ENCODE results near the gene CXCL1.

Gene CXCL1

DNA sequence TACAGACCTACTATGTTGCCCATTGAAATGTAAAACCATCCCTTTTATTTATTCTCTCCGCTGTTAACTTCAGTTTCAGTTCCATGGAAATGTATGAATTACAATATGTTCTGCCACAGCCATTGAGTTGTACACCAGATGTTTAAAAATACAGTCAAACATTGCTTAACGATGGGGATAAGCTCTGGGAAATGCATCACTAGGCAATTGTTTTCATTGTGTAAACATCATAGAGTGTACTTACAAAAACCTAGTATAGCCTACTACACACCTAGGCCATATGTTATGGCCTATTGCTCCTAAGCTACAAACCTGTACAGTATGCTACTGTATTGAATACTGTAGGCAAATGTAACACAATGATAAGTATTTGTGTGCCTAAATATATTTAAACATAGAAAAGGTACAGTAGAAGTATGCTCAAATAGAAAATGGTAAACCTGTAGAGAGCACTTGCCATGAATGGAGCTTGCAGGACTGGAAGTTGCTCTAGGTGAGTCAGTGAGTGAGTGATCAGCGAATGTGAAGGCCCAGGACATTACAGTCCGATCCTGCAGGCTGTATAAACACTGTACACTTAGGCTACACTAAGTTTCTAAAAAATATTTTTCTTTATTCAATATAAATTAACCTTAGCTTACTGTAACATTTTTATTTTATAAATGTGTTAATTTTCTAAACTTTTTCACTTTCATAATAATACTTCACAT lies 18.8 kb upstream of the CXCL1 start:
- H3K4me3 ChIP-seq (ENCODE audit: low read depth, low read length): no peak overlapping the region
- TF ChIP-seq, protein P1, sequence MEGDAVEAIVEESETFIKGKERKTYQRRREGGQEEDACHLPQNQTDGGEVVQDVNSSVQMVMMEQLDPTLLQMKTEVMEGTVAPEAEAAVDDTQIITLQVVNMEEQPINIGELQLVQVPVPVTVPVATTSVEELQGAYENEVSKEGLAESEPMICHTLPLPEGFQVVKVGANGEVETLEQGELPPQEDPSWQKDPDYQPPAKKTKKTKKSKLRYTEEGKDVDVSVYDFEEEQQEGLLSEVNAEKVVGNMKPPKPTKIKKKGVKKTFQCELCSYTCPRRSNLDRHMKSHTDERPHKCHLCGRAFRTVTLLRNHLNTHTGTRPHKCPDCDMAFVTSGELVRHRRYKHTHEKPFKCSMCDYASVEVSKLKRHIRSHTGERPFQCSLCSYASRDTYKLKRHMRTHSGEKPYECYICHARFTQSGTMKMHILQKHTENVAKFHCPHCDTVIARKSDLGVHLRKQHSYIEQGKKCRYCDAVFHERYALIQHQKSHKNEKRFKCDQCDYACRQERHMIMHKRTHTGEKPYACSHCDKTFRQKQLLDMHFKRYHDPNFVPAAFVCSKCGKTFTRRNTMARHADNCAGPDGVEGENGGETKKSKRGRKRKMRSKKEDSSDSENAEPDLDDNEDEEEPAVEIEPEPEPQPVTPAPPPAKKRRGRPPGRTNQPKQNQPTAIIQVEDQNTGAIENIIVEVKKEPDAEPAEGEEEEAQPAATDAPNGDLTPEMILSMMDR (conservative IDR thresholded peaks at IDR 0.05; ENCODE audit: low read depth, low read length): no peak
- DNase-seq (ENCODE audit: low read depth): no peak

DNA sequence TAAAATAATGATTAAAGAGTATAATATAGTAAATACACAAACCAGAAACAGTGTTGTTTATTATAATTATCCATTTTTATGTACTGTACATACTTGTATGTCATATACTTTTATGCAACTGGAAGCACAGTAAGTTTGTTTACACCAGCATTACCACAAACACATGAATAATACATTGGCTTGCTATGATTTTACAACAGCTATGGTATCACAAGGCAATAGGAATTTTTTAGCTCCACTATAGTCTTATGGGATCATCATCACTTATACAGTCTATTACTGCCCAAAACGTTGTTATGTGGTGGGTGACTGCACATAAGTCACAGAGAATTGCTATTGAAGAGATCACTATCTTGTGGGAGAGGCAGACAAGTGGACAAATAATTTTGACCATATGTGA lies 17.9 kb upstream of the CXCL1 start:
- DNase-seq (ENCODE audit: low read depth): no peak
- TF ChIP-seq, protein P1 (conservative IDR thresholded peaks at IDR 0.05; ENCODE audit: low read depth, low read length): no peak
- no peak overlapping the region for H3K4me3 ChIP-seq (ENCODE audit: low read depth, low read length)

DNA sequence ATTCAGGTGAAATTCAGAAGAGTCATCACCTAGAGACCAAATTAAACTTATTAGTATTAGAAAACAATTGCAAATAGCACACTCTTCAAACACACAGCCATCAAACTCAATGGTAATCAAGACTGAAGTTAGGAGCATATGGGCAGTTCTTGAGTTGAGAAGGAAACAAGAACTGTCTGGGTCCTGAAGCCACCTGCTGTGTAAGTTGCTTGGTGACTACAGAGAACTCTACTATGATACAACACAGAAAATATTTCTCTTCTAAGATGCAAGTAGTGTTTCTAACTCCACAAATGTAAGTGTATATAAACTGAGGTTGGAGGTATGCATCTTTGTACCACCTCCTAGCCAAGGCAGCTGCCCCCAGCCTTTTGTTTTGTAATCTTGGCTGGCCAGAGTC lies 16.4 kb upstream of the CXCL1 start:
- TF ChIP-seq, protein P1 (conservative IDR thresholded peaks at IDR 0.05; ENCODE audit: low read depth, low read length): no peak
- H3K4me3 ChIP-seq (ENCODE audit: low read depth, low read length): peak overlapping the region; percentile 44

DNA sequence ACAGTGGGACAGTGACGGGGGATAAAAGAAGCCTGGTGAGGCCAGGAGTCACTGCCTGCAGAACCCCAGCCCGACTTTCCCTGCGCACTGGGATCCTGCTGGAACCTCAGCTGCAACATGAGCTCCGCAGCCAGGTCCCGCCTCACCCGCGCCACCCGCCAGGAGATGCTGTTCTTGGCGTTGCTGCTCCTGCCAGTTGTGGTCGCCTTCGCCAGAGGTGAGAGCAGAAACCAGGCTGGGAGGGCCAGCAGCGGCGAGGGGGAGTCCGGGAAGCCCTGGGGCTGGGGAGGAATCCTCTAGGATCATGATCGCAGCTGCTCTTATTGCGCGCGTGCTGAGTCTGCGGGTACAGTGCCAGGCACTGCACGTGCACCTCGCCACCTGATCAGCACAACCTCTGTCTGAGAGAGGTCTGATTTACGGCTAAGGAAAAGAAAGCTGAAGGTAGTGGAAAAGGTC lies 15.9 kb upstream of the CXCL1 start, which contains the start of gene PF4V1:
Gene PF4V1 (plus strand): TSS at position 51 of the 459 bp plus-strand sequence. CDS start 67 bp downstream, at position 118.
- peak within 1 kb of the TSS; percentile 44 for H3K4me3 ChIP-seq (ENCODE audit: low read depth, low read length)
- TF ChIP-seq, protein P1 (conservative IDR thresholded peaks at IDR 0.05; ENCODE audit: low read depth, low read length): peak; percentile 54
- DNase-seq (ENCODE audit: low read depth): peak; percentile 57

More for the DNA sequence above, 16.4 kb upstream of the CXCL1 start:
- DNase-seq (ENCODE audit: low read depth): peak; percentile 78

DNA sequence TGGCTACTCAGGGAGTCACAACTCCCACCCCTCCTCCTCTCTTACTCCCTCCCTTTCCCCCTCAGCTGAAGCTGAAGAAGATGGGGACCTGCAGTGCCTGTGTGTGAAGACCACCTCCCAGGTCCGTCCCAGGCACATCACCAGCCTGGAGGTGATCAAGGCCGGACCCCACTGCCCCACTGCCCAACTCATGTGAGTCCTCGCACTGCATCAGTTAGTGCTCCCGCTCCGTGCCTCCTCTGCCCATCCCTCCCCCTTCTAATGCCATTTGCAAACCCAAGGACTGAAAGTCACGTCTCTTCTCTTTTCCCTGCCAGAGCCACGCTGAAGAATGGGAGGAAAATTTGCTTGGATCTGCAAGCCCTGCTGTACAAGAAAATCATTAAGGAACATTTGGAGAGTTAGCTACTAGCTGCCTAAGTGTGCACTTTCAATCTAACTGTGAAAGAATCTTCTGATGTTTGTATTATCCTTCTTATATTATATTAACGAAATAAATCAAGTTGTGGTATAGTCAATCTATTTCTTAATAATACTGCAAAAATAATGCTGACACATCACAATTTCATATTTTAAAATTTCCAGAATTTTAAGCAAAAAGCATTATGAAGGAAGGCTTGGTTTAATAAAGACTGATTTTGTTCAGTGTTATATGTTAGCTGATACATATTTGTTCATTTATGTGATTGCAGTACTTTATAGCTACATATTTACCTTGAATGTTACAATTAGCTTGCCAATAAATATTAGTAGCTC lies 15.3 kb upstream of the CXCL1 start:
- no peak for DNase-seq (ENCODE audit: low read depth)
- TF ChIP-seq, protein P1 (conservative IDR thresholded peaks at IDR 0.05; ENCODE audit: low read depth, low read length): no peak
- H3K4me3 ChIP-seq (ENCODE audit: low read depth, low read length): peak overlapping the region; percentile 44

DNA sequence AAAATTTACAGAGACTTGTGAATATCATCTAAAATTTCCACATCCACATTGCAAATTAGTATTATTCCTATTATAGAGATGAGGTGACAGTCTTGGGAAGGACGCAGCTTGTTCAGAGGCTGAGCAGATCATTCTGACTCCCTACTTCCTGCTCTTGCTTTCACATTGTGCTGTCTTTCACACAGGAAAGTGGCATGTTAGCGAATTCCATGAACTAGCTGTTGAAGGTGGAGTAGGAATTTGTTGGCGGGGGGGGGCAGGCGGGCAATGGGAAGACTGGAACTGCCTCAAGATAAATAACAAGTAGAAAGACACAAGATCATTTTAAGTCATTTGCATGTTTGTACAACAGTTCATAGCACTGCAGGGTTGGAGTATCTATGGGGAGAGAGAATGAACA lies 13.8 kb upstream of the CXCL1 start:
- peak; percentile 56 for DNase-seq (ENCODE audit: low read depth)
- TF ChIP-seq, protein P1 (conservative IDR thresholded peaks at IDR 0.05; ENCODE audit: low read depth, low read length): no peak
- no peak overlapping the region for H3K4me3 ChIP-seq (ENCODE audit: low read depth, low read length)
